ENCODE results near the gene KCNE4.

GRCh38 chr2:223037445-223037800, 14.6 kb upstream of the KCNE4 start:
- TF ChIP-seq CTCF (IDR thresholded peaks at IDR 0.05) = no peak
- TF ChIP-seq POLR2AphosphoS5 (IDR thresholded peaks at IDR 0.05) = no peak

All from suprapubic skin (tissue), 3 donors.